SH-SY5Y (cell line): ENCODE results near the gene HDAC9.

Experiments
- GATA2 ChIP-seq: IDR thresholded peaks from 2 replicates; pipeline ENCODE4 v1.6.1; 2011; ENCODE audit warnings: mild to moderate bottlenecking, low read depth, low read length
- GATA3 ChIP-seq: IDR thresholded peaks from 2 replicates; pipeline ENCODE4 v1.6.1; 2011; ENCODE audit warnings: low read depth, mild to moderate bottlenecking, low read length, moderate library complexity

DNA sequence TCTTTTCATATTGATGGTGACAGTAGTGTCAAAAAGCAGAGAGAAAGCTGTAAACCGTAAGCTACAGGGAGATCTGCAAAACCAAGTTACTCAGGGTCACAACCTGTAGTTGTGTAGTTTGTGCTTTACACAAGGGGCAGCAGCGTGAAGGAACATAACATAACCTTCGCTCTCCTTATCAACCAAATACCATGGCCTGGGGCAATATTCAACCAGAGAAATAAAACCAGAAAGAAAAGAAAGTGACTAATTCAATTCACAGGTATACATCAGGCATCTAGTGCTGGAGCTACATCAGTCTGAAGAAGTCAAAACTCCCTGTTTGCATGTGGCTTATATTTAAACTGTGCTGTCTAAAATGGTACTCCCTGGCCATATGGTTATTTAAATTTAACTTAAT, 397.6 kb downstream of the HDAC9 start:
- TF ChIP-seq GATA2 (no peak), GATA3 (no peak)
